ENCODE measurements around the gene CTRB2.

DNA sequence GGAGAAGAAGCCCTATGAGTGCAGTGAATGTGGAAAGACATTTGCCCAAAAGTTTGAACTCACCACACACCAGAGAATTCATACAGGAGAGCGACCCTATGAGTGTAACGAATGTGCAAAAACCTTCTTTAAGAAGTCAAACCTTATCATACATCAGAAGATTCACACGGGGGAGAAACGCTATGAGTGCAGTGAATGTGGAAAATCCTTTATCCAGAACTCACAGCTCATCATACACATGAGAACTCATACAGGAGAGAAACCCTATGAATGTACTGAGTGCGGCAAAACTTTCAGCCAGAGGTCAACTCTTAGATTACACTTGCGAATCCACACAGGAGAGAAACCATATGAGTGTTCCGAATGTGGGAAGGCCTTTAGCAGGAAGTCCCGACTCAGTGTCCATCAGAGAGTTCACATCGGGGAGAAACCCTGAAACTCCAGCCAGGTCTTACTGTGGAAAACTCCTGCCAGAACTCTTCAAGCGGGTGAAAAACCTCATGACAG is 37.0 kb downstream of the CTRB2 start:
- TF ChIP-seq, protein P1, sequence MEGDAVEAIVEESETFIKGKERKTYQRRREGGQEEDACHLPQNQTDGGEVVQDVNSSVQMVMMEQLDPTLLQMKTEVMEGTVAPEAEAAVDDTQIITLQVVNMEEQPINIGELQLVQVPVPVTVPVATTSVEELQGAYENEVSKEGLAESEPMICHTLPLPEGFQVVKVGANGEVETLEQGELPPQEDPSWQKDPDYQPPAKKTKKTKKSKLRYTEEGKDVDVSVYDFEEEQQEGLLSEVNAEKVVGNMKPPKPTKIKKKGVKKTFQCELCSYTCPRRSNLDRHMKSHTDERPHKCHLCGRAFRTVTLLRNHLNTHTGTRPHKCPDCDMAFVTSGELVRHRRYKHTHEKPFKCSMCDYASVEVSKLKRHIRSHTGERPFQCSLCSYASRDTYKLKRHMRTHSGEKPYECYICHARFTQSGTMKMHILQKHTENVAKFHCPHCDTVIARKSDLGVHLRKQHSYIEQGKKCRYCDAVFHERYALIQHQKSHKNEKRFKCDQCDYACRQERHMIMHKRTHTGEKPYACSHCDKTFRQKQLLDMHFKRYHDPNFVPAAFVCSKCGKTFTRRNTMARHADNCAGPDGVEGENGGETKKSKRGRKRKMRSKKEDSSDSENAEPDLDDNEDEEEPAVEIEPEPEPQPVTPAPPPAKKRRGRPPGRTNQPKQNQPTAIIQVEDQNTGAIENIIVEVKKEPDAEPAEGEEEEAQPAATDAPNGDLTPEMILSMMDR (IDR thresholded peaks at IDR 0.05), result no peak
- no peak for TF ChIP-seq POLR2A (IDR thresholded peaks at IDR 0.05)
